ENCODE measurements around the gene MYH11. TPM values are rescaled to one million over a fixed set of nuclear protein-coding genes. Genes with fewer than 3 reads are reported as not detected.

MYH11 gene
- total and polyA plus RNA-seq, 10 of the 15 experiments (the other 5 are each of a cell fraction or from before 2014, with no cell fraction given): 0.01 to 1.9 (median 0.13) TPM; not detected in 1

- in situ Hi-C loops (cut with MboI): no loop called here
These were observed 30.5 kb upstream of the MYH11 start for GRCh38 chr16:15887283-15887682.

GRCh38 chr16:15886078-15886477 lies 29.2 kb upstream of the MYH11 start:
- Histone ChIP-seq H4K20me1 (ENCODE audit: control insufficient read depth, insufficient read depth) (no peaks in the 10 kb centered on the region), H3K27ac (ENCODE audit: control insufficient read depth, insufficient read depth) (no peak overlapping the region), H3K9ac (ENCODE audit: control insufficient read depth, insufficient read depth, low read length) (no peak overlapping the region), H3K9me3 (replicated peaks; ENCODE audit: control insufficient read depth, insufficient read depth, low read length) (no peaks in the 10 kb centered on the region), H3K4me1 (ENCODE audit: control insufficient read depth, insufficient read depth, low read length) (peaks cover 10% of the 10 kb centered on the region), H3K79me2 (ENCODE audit: control insufficient read depth, insufficient read depth, low read length) (peaks cover 34% of the 10 kb centered on the region), H3K36me3 (ENCODE audit: control insufficient read depth in 2 of 2, insufficient read depth in 2 of 2, low read length in 1 of 2) (peaks cover 3 to 4% of the 10 kb centered on the region in 2 experiments), H2AFZ (ENCODE audit: control insufficient read depth, low read depth, low read length) (no peak overlapping the region), H3K27me3 (replicated peaks in 1 of 2; ENCODE audit: control insufficient read depth in 2 of 2, insufficient read depth in 2 of 2, low read length in 1 of 2) (no peaks in the 10 kb centered on the region), H3K4me3 (no peak overlapping the region), H3K4me2 (ENCODE audit: control insufficient read depth, insufficient read depth) (peak overlapping the region; percentile 3; the same call in 1 of the 2 replicates)
- ChIA-PET SMC1A (ENCODE audit: uncharacterized antibody, unreplicated experiment) (interaction anchor here (1.0 to 3.8 kb wide), 7 partner anchors 12 to 178 kb away, joined by 3 to 37 read pairs (median 4); no protein-coding TSS in a partner anchor), RAD21 (ENCODE audit: unreplicated experiment) (no interaction called here), POLR2A (no interaction called here), CTCF (interaction anchor here (0.9 to 3.5 kb wide), 3 partner anchors 12 to 242 kb away, joined by 3 to 29 read pairs (median 4); no protein-coding TSS in a partner anchor)
- intact Hi-C loops (cut with micrococcal nuclease; ENCODE audit: unreplicated experiment): loop anchor here (5.0 to 10.0 kb wide), 2 partner anchors 61 to 149 kb away; partner anchors contain the start of gene ABCC1
- FAIRE-seq (no peak), ATAC-seq (no peak), DNase-seq (ENCODE audit: low read depth, low spot score) (no peak)
- TF ChIP-seq MTA2 (IDR thresholded peaks at IDR 0.05; ENCODE audit: low read depth) (no peak), BRCA1 (IDR thresholded peaks at IDR 0.05; ENCODE audit: low read depth, low read length) (no peak), RAD51 (IDR thresholded peaks at IDR 0.05) (no peak), RBBP5 (conservative IDR thresholded peaks at IDR 0.05) (no peak), YY1 (IDR thresholded peaks at IDR 0.05; ENCODE audit: low read depth, low read length) (no peak), RCOR1 (conservative IDR thresholded peaks at IDR 0.05; ENCODE audit: low read depth, low read length) (no peak), RAD21 (IDR thresholded peaks at IDR 0.05; ENCODE audit: insufficient read depth, low read depth, low read length) (no peak), MYC (IDR thresholded peaks at IDR 0.05; ENCODE audit: insufficient read depth, insufficient read length, insufficient replicate concordance, low read length, severe bottlenecking) (no peak), CTCF (IDR thresholded peaks at IDR 0.05 in 2 of 3, conservative IDR thresholded peaks at IDR 0.05 in 1 of 3; ENCODE audit: control insufficient read depth in 2 of 3, extremely low read depth in 1 of 3, insufficient read depth in 1 of 3, low read depth in 3 of 3, low read length in 3 of 3) (no peak), HSF1 (IDR thresholded peaks at IDR 0.05; ENCODE audit: low read depth, low read length) (no peak), LARP7 (IDR thresholded peaks at IDR 0.05) (no peak), FOXM1 (IDR thresholded peaks at IDR 0.05; ENCODE audit: low read depth, low read length) (no peak)
- WGBS (ENCODE audit: insufficient coverage, insufficient replicate concordance, low lambda C conversion rate, missing lambda C conversion rate): 100% methylated on average over 1 of the region's 1 CpG
- in situ Hi-C loops (cut with MboI): no loop called here
- no TSS peak for BruUV-seq (replicated peaks)

More at GRCh38 chr16:15887283-15887682, 30.5 kb upstream of the MYH11 start:
- DNase-seq (ENCODE audit: low read depth, low spot score) (no peak), FAIRE-seq (no peak), ATAC-seq (no peak)
- no peak overlapping the region for H2AFZ ChIP-seq (ENCODE audit: control insufficient read depth, low read depth, low read length)
- peaks cover 10% of the 10 kb centered on the region for H3K4me1 ChIP-seq (ENCODE audit: control insufficient read depth, insufficient read depth, low read length)
- ChIA-PET RAD21 (ENCODE audit: unreplicated experiment) (interaction anchor here (1.1 to 2.4 kb wide), 3 partner anchors 64 to 145 kb away, joined by 3 to 28 read pairs (median 5); no protein-coding TSS in a partner anchor), POLR2A (interaction anchor here (0.6 to 2.8 kb wide), 6 partner anchors 10 to 248 kb away, joined by 3 to 13 read pairs (median 4); no protein-coding TSS in a partner anchor), SMC1A (ENCODE audit: uncharacterized antibody, unreplicated experiment) (interaction anchor here (0.7 to 3.8 kb wide), 10 partner anchors 8 to 295 kb away, joined by 3 to 37 read pairs (median 9); no protein-coding TSS in a partner anchor), CTCF (interaction anchor here (1.2 to 3.5 kb wide), 5 partner anchors 10 to 237 kb away, joined by 3 to 29 read pairs (median 4); no protein-coding TSS in a partner anchor)
- WGBS (ENCODE audit: insufficient coverage, insufficient replicate concordance, low lambda C conversion rate, missing lambda C conversion rate): 82% methylated on average over 4 of the region's 4 CpGs
- no peak for TF ChIP-seq TARDBP (IDR thresholded peaks at IDR 0.05; ENCODE audit: borderline replicate concordance)
- no peaks in the 10 kb centered on the region for H3K36me3 ChIP-seq (ENCODE audit: control insufficient read depth in 2 of 2, insufficient read depth in 2 of 2, low read length in 1 of 2)
- no peaks in the 10 kb centered on the region for H4K20me1 ChIP-seq (ENCODE audit: control insufficient read depth, insufficient read depth)
- BruUV-seq (replicated peaks): no TSS peak
- H3K9ac ChIP-seq (ENCODE audit: control insufficient read depth, insufficient read depth, low read length): peak overlapping the region; percentile 92; the same call in 1 of the 2 replicates
- no peaks in the 10 kb centered on the region for H3K27me3 ChIP-seq (replicated peaks in 1 of 2; ENCODE audit: control insufficient read depth in 2 of 2, insufficient read depth in 2 of 2, low read length in 1 of 2)
- intact Hi-C loops (cut with micrococcal nuclease; ENCODE audit: unreplicated experiment): loop anchor here (5.0 to 10.0 kb wide), 2 partner anchors 60 to 148 kb away; partner anchors contain the start of gene ABCC1
- H3K79me2 ChIP-seq (ENCODE audit: control insufficient read depth, insufficient read depth, low read length): peaks cover 34% of the 10 kb centered on the region
- H3K4me3 ChIP-seq: peak overlapping the region; percentile 96
- no peaks in the 10 kb centered on the region for H3K9me3 ChIP-seq (replicated peaks; ENCODE audit: control insufficient read depth, insufficient read depth, low read length)
- peak overlapping the region; percentile 87; the same call in 1 of the 2 replicates for H3K27ac ChIP-seq (ENCODE audit: control insufficient read depth, insufficient read depth)
- peak overlapping the region; percentile 56 for H3K4me2 ChIP-seq (ENCODE audit: control insufficient read depth, insufficient read depth)
